ENCODE results near the gene CDS2.

GRCh38 chr20:5192570-5193431 lies 66.0 kb downstream of the CDS2 start:
- no peak for TF ChIP-seq CTCF (IDR thresholded peaks at IDR 0.05)
- no peak for TF ChIP-seq POLR2A (IDR thresholded peaks at IDR 0.05)
